ENCODE results near the gene ZNF174.

DNA sequence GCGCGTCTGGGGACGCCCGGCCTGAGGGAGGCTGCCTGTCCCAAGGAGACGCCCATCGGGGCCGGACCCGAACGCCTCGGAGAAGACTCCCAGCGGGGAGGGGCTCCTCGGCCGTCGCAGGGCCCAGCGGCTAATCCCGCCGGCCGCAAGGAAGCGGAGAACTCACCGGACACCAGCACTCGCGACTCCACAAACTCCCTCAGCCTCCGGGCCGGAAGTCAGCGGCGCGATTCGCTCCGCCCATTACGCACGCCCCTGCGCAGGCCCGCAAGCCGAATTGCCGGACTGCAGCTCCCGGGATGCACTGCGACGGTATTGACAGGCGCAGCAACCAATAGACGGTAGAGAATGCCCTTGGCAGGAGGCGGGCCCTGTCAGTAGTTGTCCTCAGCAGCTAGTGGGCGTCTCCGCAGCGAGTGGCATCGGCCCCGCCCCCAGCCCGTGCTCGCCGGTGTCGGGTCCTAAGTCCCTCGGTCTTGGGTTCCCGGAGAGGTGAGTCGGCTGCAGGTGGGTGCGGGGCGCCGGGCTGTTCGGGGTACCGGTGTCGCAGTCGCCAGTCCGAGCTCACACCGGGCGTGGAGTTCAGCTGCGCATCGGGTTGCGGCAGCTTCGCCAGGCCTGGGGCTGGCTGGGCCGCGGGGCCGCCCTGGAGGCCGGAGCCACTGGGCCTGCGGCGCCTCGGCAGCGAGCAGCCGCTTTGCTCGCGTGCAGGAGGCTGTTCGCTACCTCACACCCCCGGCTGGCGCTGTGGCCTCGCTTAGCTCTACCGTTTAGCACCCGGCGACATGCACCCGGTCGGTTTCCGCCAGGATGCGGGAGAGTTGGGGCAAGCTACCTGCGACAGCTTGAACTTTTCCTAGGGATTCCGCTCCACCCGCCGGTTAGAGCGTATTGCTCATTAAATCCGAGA, at the start of gene ZNF174, which contains the start of gene ZSCAN32:
- TF ChIP-seq, protein P1, sequence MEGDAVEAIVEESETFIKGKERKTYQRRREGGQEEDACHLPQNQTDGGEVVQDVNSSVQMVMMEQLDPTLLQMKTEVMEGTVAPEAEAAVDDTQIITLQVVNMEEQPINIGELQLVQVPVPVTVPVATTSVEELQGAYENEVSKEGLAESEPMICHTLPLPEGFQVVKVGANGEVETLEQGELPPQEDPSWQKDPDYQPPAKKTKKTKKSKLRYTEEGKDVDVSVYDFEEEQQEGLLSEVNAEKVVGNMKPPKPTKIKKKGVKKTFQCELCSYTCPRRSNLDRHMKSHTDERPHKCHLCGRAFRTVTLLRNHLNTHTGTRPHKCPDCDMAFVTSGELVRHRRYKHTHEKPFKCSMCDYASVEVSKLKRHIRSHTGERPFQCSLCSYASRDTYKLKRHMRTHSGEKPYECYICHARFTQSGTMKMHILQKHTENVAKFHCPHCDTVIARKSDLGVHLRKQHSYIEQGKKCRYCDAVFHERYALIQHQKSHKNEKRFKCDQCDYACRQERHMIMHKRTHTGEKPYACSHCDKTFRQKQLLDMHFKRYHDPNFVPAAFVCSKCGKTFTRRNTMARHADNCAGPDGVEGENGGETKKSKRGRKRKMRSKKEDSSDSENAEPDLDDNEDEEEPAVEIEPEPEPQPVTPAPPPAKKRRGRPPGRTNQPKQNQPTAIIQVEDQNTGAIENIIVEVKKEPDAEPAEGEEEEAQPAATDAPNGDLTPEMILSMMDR (IDR thresholded peaks at IDR 0.05), result peak in 3 of 12 donors; percentile 13 to 44 (median 16)
- peak in 1 of 2 donors; percentile 76 for TF ChIP-seq POLR2A (IDR thresholded peaks at IDR 0.05)

Data from heart left ventricle (tissue), 13 donors.